Measurements from ENCODE around the gene ULK4.
"Not testable (repeated sequence)": the region's sequence is repeated elsewhere in the genome, so short reads cannot be mapped to it uniquely, and the experiment has no call there.

DNA sequence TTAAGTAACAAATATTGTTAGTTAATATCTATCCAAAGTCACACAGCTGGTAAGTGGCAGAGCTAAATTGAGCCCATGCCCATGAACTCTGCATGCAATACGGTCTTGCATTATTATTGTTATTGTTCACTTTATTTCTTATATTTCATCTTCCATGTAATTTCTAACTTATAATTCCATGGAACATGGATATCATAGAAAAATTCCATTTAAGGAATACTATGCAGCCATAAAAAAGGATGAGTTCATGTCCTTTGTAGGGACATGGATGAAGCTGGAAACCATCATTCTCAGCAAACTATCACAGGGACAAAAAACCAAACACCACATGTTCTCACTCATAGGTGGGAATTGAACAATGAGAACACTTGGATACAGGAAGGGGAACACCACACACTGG is 508.3 kb downstream of the ULK4 start:
- TF ChIP-seq, protein P1, sequence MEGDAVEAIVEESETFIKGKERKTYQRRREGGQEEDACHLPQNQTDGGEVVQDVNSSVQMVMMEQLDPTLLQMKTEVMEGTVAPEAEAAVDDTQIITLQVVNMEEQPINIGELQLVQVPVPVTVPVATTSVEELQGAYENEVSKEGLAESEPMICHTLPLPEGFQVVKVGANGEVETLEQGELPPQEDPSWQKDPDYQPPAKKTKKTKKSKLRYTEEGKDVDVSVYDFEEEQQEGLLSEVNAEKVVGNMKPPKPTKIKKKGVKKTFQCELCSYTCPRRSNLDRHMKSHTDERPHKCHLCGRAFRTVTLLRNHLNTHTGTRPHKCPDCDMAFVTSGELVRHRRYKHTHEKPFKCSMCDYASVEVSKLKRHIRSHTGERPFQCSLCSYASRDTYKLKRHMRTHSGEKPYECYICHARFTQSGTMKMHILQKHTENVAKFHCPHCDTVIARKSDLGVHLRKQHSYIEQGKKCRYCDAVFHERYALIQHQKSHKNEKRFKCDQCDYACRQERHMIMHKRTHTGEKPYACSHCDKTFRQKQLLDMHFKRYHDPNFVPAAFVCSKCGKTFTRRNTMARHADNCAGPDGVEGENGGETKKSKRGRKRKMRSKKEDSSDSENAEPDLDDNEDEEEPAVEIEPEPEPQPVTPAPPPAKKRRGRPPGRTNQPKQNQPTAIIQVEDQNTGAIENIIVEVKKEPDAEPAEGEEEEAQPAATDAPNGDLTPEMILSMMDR (IDR thresholded peaks at IDR 0.05) = not testable (repeated sequence)
- not testable (repeated sequence) for TF ChIP-seq POLR2A (IDR thresholded peaks at IDR 0.05)

Data from lower leg skin (tissue), 3 donors.